Hepatocyte (in vitro differentiated cells): ENCODE data around the gene SIRPD. TPM values are rescaled to one million over a fixed set of nuclear protein-coding genes. Genes with fewer than 3 reads are reported as not detected.

ENCODE experiments used
- DNase-seq: peaks from one replicate; pipeline ENCODE4 v3.0.0-alpha.2; 2016; ENCODE audit warnings: low spot score
- H2AFZ ChIP-seq: fragments of 200-600 bp; sonication (generic); 2 replicates; pipeline ENCODE4 v1.6.0; 2016; ENCODE audit warnings: antibody characterized with exemption, mild to moderate bottlenecking
- H3K27ac ChIP-seq: fragments of 200-600 bp; sonication (generic); 2 replicates; pipeline ENCODE4 v1.5.1; 2016; ENCODE audit warnings: mild to moderate bottlenecking
- H3K27me3 ChIP-seq: fragments of 200-600 bp; sonication (generic); 2 replicates; pipeline ENCODE4 v1.6.1; 2016
- H3K36me3 ChIP-seq: fragments of 200-600 bp; sonication (generic); replicated peaks from 2 replicates; pipeline ENCODE4 v1.5.1; 2016; ENCODE audit warnings: low read depth; ENCODE audit not compliant: insufficient read depth
- H3K4me1 ChIP-seq: fragments of 200-600 bp; sonication (generic); 2 replicates; pipeline ENCODE4 v1.5.1; 2016; ENCODE audit warnings: mild to moderate bottlenecking, moderate library complexity; ENCODE audit not compliant: insufficient read depth
- H3K4me2 ChIP-seq: fragments of 200-600 bp; sonication (generic); 2 replicates; pipeline ENCODE4 v1.6.0; 2016
- H3K4me3 ChIP-seq: fragments of 200-600 bp; sonication (generic); 2 replicates; pipeline ENCODE4 v1.5.1; 2016; ENCODE audit warnings: mild to moderate bottlenecking
- H3K79me2 ChIP-seq: fragments of 200-600 bp; sonication (generic); 2 replicates; pipeline ENCODE4 v1.6.0; 2017; ENCODE audit warnings: mild to moderate bottlenecking
- H3K9me2 ChIP-seq: fragments of 200-600 bp; sonication (generic); replicated peaks from 2 replicates; pipeline ENCODE4 v1.6.0; 2017; ENCODE audit warnings: mild to moderate bottlenecking; ENCODE audit not compliant: insufficient read depth
- H3K9me3 ChIP-seq: fragments of 200-600 bp; sonication (generic); 2 replicates; pipeline ENCODE4 v1.5.1; 2016; ENCODE audit warnings: low read depth, mild to moderate bottlenecking
- H4K20me1 ChIP-seq: fragments of 200-600 bp; sonication (generic); 2 replicates; pipeline ENCODE4 v1.6.0; 2016; ENCODE audit warnings: mild to moderate bottlenecking; ENCODE audit not compliant: insufficient read depth, poor library complexity, severe bottlenecking
- EZH2 ChIP-seq: fragments of 200-600 bp; sonication (generic); IDR thresholded peaks from 2 replicates; pipeline ENCODE4 v1.6.1; 2016; ENCODE audit warnings: antibody characterized with exemption, mild to moderate bottlenecking, borderline replicate concordance
- EZH2phosphoT487 ChIP-seq: fragments of 200-600 bp; sonication (generic); IDR thresholded peaks from one replicate; pipeline ENCODE4 v1.6.1; 2018; ENCODE audit warnings: antibody characterized with exemption, mild to moderate bottlenecking, low read depth, moderate library complexity; ENCODE audit not compliant: unreplicated experiment, severe bottlenecking
- WGBS: methylation state at CpG from one replicate; pipeline ENCODE4 v1.1.6; 2016; ENCODE audit warnings: low lambda C conversion rate; ENCODE audit errors: missing lambda C conversion rate; 5-methylcytosine and 5-hydroxymethylcytosine counted together
- polyA plus RNA-seq: library from polyadenylated mRNA; unstranded; fragments of >200 nt; fragmentation: Nextera tagmentation; extraction: Ambion mirVana; gene quantifications from 2 replicates; pipeline ENCODE4 v1.2.1, GENCODE V29; 2016
- total RNA-seq: library from RNA; depleted of rRNA; stranded (reverse); fragments of >200 nt; gene quantifications from 2 replicates; pipeline ENCODE4 v1.2.3, GENCODE V29; 2014
- TF ChIP-seq, protein P1 (sequence below): fragments of 200-600 bp; sonication (generic); IDR thresholded peaks from 2 replicates; pipeline ENCODE4 v1.5.1; 2016; ENCODE audit warnings: antibody characterized with exemption, mild to moderate bottlenecking; ENCODE audit not compliant: poor library complexity

The SIRPD gene
- total RNA-seq (not detected in 2 replicates), polyA plus RNA-seq (not detected in 2 replicates)

DNA sequence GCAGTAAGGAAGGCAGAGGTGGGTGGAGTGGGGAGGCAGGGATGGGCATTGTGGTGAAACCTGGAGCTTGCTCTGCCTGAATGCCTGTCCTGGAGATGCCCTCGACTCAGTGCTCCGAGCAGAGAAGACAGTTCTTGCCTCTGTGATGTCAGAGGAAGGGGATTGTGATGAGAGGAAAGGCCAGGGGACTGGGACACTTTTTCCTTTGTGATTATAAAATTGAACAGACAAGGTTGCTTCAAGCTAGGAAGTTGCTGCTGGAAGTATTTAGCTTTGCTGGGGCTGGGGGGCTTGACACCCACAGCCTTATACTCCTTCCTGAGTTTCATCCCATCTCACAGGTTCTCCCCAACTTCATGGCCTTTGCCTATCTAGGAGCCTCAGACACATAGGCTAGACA, at the start of gene SIRPD:
SIRPD (minus strand) TSS at position 101 of the 400 bp plus-strand sequence; CDS start at position 49, 52 bp downstream.
- Histone ChIP-seq H4K20me1 (no peaks in the 10 kb centered on the region), H3K27me3 (no peaks in the 10 kb centered on the region), H3K36me3 (no peaks in the 10 kb centered on the region), H2AFZ (no peak within 1 kb of the TSS), H3K4me2 (no peak within 1 kb of the TSS), H3K9me2 (no peaks in the 10 kb centered on the region), H3K4me1 (no peaks in the 10 kb centered on the region), H3K4me3 (no peak within 1 kb of the TSS), H3K27ac (no peak within 1 kb of the TSS), H3K9me3 (no peaks in the 10 kb centered on the region), H3K79me2 (no peaks in the 10 kb centered on the region)
- TF ChIP-seq EZH2 = no peak
- TF ChIP-seq, protein P1, sequence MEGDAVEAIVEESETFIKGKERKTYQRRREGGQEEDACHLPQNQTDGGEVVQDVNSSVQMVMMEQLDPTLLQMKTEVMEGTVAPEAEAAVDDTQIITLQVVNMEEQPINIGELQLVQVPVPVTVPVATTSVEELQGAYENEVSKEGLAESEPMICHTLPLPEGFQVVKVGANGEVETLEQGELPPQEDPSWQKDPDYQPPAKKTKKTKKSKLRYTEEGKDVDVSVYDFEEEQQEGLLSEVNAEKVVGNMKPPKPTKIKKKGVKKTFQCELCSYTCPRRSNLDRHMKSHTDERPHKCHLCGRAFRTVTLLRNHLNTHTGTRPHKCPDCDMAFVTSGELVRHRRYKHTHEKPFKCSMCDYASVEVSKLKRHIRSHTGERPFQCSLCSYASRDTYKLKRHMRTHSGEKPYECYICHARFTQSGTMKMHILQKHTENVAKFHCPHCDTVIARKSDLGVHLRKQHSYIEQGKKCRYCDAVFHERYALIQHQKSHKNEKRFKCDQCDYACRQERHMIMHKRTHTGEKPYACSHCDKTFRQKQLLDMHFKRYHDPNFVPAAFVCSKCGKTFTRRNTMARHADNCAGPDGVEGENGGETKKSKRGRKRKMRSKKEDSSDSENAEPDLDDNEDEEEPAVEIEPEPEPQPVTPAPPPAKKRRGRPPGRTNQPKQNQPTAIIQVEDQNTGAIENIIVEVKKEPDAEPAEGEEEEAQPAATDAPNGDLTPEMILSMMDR = no peak
- TF ChIP-seq EZH2phosphoT487 = no peak
- no peak for DNase-seq
- WGBS = 79% methylated on average over 2 of the region's 2 CpGs

DNA sequence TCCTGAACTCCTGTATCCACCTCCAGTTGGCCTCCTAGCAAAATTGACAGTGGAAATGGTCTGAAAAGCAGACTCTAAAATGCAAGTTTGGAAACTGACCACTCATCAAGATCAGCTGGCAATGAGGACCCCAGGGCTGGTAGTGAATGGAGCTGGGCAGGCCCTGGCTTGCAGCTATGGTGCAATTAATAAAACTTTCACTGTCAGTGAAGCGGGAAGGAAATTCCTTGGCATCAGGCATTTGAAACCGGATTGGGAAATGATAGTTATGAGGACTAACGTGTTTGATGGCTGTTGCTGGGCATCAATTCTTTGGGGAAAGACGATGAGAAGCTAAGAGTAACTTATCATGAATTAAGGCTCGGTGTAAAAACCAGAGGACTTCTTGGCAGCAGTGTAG, 43.2 kb upstream of the SIRPD start:
- DNase-seq = no peak
- Histone ChIP-seq H2AFZ (no peak overlapping the region), H4K20me1 (no peaks in the 10 kb centered on the region), H3K9me3 (no peaks in the 10 kb centered on the region), H3K9me2 (no peaks in the 10 kb centered on the region), H3K36me3 (no peaks in the 10 kb centered on the region), H3K4me1 (no peaks in the 10 kb centered on the region), H3K79me2 (no peaks in the 10 kb centered on the region), H3K27me3 (no peaks in the 10 kb centered on the region), H3K4me2 (no peak overlapping the region), H3K27ac (no peak overlapping the region), H3K4me3 (no peak overlapping the region)
- WGBS = no CpG with 5 or more reads among the region's 5 CpGs
- TF ChIP-seq, protein P1 = no peak
- TF ChIP-seq EZH2 (no peak), EZH2phosphoT487 (no peak)

DNA sequence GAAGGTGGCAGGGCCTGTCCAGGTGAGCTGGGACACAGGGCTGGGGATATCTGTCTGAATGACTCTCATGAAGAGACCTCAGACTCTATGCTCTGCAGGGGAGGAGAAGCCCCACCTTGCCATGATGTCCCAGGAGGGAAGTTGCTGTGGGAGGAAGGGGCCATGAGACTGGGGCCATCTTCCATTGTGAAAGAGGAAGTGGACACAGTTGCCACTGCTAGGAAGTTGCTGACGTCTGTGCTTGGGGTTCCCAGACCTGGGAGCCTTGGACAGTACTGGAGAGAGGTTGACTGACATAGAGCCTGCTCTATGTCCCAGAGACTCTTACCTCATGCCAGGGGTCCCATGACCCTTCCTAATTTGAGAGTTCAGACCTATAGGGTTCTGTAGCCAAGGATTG, 37.8 kb upstream of the SIRPD start:
- H3K4me2 ChIP-seq = no peak overlapping the region
- no peaks in the 10 kb centered on the region for H4K20me1 ChIP-seq
- H3K9me2 ChIP-seq = no peaks in the 10 kb centered on the region
- TF ChIP-seq, protein P1 = no peak
- TF ChIP-seq EZH2phosphoT487 (no peak), EZH2 (no peak)
- no peaks in the 10 kb centered on the region for H3K79me2 ChIP-seq
- no peak overlapping the region for H3K4me3 ChIP-seq
- no peaks in the 10 kb centered on the region for H3K4me1 ChIP-seq
- H3K27me3 ChIP-seq = no peaks in the 10 kb centered on the region
- H3K27ac ChIP-seq = no peak overlapping the region
- H2AFZ ChIP-seq = no peak overlapping the region
- no CpG with 5 or more reads among the region's 1 CpG for WGBS
- H3K36me3 ChIP-seq = no peaks in the 10 kb centered on the region
- H3K9me3 ChIP-seq = no peaks in the 10 kb centered on the region
- DNase-seq = no peak
